D721Med (cell line): ENCODE results near the gene CES2.

Experiments used
- DNase-seq: peaks from one replicate; pipeline ENCODE4 v3.0.0; 2011; ENCODE audit warnings: low spot score; ENCODE audit not compliant: insufficient read length
- FAIRE-seq: peaks from 2 replicates; lab custom pipeline; 2011; peaks lifted over from hg19 to GRCh38; lab: Jason Lieb, UNC
- CTCF ChIP-seq: IDR thresholded peaks from 2 replicates; pipeline ENCODE4 v1.5.1; 2012; ENCODE audit warnings: mild to moderate bottlenecking, control low read depth; ENCODE audit not compliant: insufficient read depth; ENCODE audit errors: missing control alignments

Gene CES2

GRCh38 chr16:66898207-66898606 is 37.1 kb upstream of the CES2 start:
- no peak for TF ChIP-seq CTCF
- no peak for FAIRE-seq
- no peak for DNase-seq

GRCh38 chr16:66898933-66899309 is 36.4 kb upstream of the CES2 start:
- FAIRE-seq (no peak), DNase-seq (no peak)
- TF ChIP-seq CTCF: no peak

GRCh38 chr16:66899310-66899944 is 35.9 kb upstream of the CES2 start:
- TF ChIP-seq CTCF: no peak
- no peak for DNase-seq
- no peak for FAIRE-seq

GRCh38 chr16:66899945-66900710 is 35.2 kb upstream of the CES2 start:
- TF ChIP-seq CTCF: no peak
- FAIRE-seq (no peak), DNase-seq (no peak)

- FAIRE-seq: no peak
- no peak for DNase-seq
- TF ChIP-seq CTCF: no peak
Observed at GRCh38 chr16:66900721-66901441, 34.4 kb upstream of the CES2 start.

GRCh38 chr16:66901626-66902025 is 33.7 kb upstream of the CES2 start:
- no peak for FAIRE-seq
- TF ChIP-seq CTCF: no peak
- DNase-seq: no peak
